Activated CD4-positive, alpha-beta T cell treated with anti-CD3 and anti-CD28 coated beads, Interleukin-2, amount 10 ng/mL, durations not matched to agents 7 days and 5 days (primary cell): Measurements from ENCODE around the gene HOXD4. TPM values are rescaled to one million over a fixed set of nuclear protein-coding genes. Genes with fewer than 3 reads are reported as not detected.
A peak's percentile ranks its signal among the peaks of the same experiment; 100 is the strongest.

Source experiments
- CTCF ChIA-PET: fragments of 350-600 bp; sonication (Branson Sonifier 250); formaldehyde crosslinking; loops from one replicate; lab custom pipeline; 2021; ENCODE audit warnings: antibody characterized with exemption; lab: Charles Lee
- POLR2A ChIA-PET: fragments of 350-600 bp; sonication (Branson Sonifier 250); formaldehyde crosslinking; loops from one replicate; lab custom pipeline; 2021; ENCODE audit warnings: antibody characterized with exemption; lab: Charles Lee
- DNase-seq: peaks from one replicate; pipeline ENCODE4 v3.0.0-alpha.2; 2020
- H3K27ac Mint-ChIP-seq: one replicate; pipeline ENCODE4 v1.8.0; 2021; ENCODE audit warnings: mild to moderate bottlenecking, moderate library complexity, mixed read lengths
- H3K27me3 Mint-ChIP-seq: one replicate; pipeline ENCODE4 v1.8.0; 2021; ENCODE audit warnings: mixed read lengths
- H3K36me3 Mint-ChIP-seq: one replicate; pipeline ENCODE4 v1.8.0; 2021; ENCODE audit warnings: low read depth, mixed read lengths
- H3K4me1 Mint-ChIP-seq: one replicate; pipeline ENCODE4 v1.8.0; 2021; ENCODE audit warnings: mixed read lengths
- H3K4me3 Mint-ChIP-seq: one replicate; pipeline ENCODE4 v1.8.0; 2021; ENCODE audit warnings: mild to moderate bottlenecking, moderate library complexity, mixed read lengths
- H3K9me3 Mint-ChIP-seq: one replicate; pipeline ENCODE4 v1.8.0; 2021; ENCODE audit warnings: mixed read lengths
- total RNA-seq, 2 experiments: library from RNA; stranded (reverse); gene quantifications; one replicate each; pipeline ENCODE4 v1.2.3, GENCODE V29; 2021

The HOXD4 gene
- total RNA-seq = not detected

DNA sequence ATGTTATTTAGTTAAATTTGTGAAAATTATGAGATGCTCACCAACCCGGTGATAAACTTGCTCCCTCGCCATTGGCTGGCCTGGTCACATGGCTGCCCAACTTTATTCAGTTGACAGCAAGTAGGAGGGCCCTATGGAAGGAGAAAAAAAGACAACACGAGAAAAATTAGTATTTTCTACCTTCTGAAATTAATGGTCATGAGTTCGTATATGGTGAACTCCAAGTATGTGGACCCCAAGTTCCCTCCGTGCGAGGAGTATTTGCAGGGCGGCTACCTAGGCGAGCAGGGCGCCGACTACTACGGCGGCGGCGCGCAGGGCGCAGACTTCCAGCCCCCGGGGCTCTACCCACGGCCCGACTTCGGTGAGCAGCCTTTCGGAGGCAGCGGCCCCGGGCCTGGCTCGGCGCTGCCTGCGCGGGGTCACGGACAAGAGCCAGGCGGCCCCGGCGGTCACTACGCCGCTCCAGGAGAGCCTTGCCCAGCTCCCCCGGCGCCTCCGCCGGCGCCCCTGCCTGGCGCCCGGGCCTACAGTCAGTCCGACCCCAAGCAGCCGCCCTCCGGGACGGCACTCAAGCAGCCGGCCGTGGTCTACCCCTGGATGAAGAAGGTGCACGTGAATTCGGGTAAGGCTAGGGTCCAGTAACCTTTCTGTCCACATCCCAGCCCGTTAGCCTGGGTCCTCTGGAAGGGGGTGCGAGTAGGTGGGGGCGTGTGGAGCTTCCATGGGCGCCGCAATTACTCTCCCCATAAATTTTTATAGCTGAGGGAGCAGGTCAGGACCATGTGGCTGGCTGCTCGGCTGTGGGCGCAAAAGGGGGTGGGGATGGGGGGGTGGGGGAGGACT, at the start of gene HOXD4:
HOXD4 (plus strand) TSS at position 109 of the 846 bp plus-strand sequence; CDS start at position 193, 84 bp downstream.
- Mint-ChIP-seq H3K4me3 (no peak within 1 kb of the TSS), H3K27ac (no peak within 1 kb of the TSS), H3K4me1 (no peaks in the 10 kb centered on the region), H3K36me3 (no peaks in the 10 kb centered on the region), H3K9me3 (peaks cover 3% of the 10 kb centered on the region), H3K27me3 (peaks cover 94% of the 10 kb centered on the region)
- ChIA-PET CTCF (interaction anchor here (1.3 to 1.4 kb wide), 4 partner anchors 10 to 15 kb away, joined by 3 to 8 read pairs (median 4); no protein-coding TSS in a partner anchor), POLR2A (no interaction called here)
- no peak for DNase-seq

DNA sequence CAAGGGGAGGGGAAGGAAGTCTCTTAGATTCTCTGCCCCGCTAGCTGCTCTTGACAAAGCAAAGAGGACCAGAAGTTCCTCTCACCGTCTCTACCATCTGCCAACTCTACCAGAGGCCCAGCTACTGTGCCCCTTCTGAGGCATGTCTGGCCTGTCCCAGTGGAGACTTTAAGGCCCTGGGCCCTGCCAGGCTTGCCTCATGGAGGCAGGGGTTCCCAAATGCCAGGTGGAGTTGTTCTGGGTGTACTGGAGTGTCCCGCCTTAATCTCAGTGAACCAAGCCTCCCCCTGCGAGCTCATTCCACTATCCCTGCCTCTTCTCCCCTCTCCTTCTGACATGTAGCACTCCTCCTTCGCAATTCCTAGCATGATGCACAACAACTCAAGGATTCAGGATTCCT, 49.5 kb upstream of the HOXD4 start:
- H3K27me3 Mint-ChIP-seq = peaks cover 89% of the 10 kb centered on the region
- no peaks in the 10 kb centered on the region for H3K9me3 Mint-ChIP-seq
- ChIA-PET POLR2A (no interaction called here), CTCF (no interaction called here)
- no peak overlapping the region for H3K27ac Mint-ChIP-seq
- H3K4me3 Mint-ChIP-seq = no peak overlapping the region
- no peaks in the 10 kb centered on the region for H3K36me3 Mint-ChIP-seq
- DNase-seq = no peak
- H3K4me1 Mint-ChIP-seq = peaks cover 13% of the 10 kb centered on the region

DNA sequence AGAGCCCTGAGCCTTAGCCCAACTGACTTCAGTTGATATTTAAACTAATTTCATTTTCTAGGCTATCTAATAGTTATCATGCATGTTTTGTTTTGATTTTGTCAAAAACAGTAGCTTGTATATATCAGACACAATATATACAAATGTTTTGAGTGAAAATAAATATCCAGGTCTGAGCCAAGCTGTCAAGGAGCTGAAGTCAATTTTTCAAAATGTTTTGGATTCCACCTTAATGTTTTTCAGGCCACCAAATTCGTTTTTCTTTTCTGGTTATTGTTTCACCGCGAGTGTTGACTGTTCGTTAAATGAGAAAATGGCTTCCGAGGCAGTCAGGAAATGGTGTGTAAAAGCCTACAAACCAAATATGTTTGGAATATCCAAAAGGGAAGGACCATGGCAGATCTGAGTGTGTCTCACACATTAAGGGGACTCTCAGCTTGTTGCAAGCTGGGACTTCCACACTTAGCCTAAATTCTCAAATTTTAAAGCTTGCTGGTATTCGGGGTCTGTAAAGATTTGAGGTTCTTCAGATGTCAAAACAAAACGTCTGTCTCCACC, 49.0 kb upstream of the HOXD4 start:
- Mint-ChIP-seq H3K4me1 (peaks cover 8% of the 10 kb centered on the region), H3K27me3 (peaks cover 88% of the 10 kb centered on the region), H3K27ac (no peak overlapping the region), H3K36me3 (no peaks in the 10 kb centered on the region), H3K4me3 (no peak overlapping the region), H3K9me3 (no peaks in the 10 kb centered on the region)
- ChIA-PET CTCF (no interaction called here), POLR2A (no interaction called here)
- no peak for DNase-seq

DNA sequence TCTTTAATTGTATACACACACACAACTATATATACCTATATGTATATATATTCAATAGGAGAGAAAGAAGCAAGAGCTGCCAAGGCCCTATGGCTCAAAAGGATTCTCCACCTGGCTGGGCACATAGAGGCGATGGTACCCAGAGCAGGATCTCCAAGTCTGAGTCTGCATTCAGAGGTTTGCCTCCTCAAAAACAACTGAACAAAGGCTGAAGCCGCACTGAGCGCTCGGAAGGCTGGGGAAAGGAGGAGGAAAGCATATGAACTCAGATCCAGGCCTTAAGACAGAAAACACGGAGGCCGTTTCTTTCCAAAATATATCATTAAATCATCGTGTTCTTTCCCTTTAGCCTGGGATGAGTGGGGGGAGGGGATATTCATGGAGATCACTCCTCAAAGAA, 48.2 kb upstream of the HOXD4 start:
- no peak overlapping the region for H3K4me3 Mint-ChIP-seq
- CTCF ChIA-PET = no interaction called here

DNA sequence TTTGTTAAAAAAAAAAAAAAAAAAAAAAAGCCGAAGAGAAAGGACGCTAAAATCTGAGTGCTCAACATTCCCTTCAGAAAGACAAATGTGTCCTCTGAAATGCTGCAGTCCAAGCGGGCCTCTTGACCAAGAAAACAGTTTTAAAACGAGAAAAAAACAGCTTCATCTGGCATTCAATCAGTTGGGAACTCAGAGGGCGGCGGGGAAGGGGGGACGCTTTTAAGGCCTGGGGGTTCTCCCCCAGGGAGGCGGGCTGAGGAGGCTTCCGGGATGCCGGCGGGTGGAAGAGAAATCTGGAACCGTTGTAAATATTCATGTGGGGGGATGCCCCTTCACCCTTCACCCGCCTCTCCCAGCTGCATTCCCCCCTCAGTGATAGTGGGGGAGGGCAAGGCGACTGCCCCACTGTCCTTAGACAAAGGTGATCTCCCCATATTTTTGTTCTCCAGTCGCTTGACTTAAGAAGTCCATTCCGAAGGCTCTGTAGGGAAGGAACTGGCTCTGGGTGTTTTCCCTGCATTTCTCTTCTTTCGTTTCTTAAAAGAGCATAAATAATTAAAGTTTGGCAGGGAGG, 47.5 kb upstream of the HOXD4 start:
- Mint-ChIP-seq H3K27ac (no peak overlapping the region), H3K4me1 (peaks cover 5% of the 10 kb centered on the region), H3K9me3 (no peaks in the 10 kb centered on the region), H3K27me3 (peaks cover 81% of the 10 kb centered on the region), H3K36me3 (no peaks in the 10 kb centered on the region), H3K4me3 (no peak overlapping the region)
- CTCF ChIA-PET = interaction anchor here (1.3 kb wide), 1 partner anchor 414 kb away, joined by 3 read pairs; no protein-coding TSS in a partner anchor
- POLR2A ChIA-PET = no interaction called here
- DNase-seq = no peak

More for the DNA sequence above, 48.2 kb upstream of the HOXD4 start:
- Mint-ChIP-seq H3K4me1 (peaks cover 4% of the 10 kb centered on the region), H3K27me3 (peaks cover 81% of the 10 kb centered on the region), H3K27ac (no peak overlapping the region), H3K9me3 (no peaks in the 10 kb centered on the region), H3K36me3 (no peaks in the 10 kb centered on the region)
- POLR2A ChIA-PET = no interaction called here
- DNase-seq = no peak

DNA sequence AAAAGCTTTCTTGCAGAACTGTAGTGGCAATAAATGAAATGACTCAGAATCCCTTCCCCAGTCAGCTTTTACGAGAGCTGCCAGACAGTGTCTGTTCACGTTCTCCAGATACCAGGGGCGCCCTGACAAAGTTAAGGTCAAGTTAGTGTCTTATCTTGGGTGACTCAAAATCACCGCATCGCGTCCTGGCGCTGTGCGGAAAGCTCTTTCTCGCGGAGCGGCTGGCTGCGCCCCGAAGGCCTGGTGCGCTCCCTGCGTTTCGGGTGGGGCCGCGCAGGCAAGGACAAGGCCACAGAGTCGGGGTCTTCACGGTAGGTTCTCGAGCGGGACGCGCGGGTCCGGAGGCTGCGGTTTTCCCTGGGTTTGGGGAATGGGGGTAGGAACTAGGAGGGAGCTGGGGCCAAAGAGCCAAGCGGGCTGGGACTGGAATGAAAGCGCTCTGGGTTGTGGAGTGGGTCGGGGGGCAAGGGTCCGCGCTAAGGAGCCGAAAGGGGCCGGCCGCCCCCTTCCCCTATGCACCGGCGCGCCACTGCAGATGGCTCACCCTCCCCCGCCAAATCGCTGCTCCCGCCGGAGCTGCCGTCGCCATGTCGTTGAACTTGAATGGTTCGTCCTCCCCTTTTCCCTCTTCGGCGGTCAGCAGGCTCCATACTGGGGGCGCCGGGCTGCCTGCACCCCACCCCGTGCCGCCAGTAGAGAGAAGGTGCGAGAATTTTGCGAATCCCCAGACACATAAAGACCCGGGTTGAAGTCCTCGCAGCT, 46.9 kb upstream of the HOXD4 start:
- Mint-ChIP-seq H3K9me3 (no peaks in the 10 kb centered on the region), H3K27me3 (peaks cover 81% of the 10 kb centered on the region), H3K27ac (no peak overlapping the region), H3K4me1 (peaks cover 6% of the 10 kb centered on the region), H3K36me3 (peaks cover 2% of the 10 kb centered on the region), H3K4me3 (no peak overlapping the region)
- DNase-seq = no peak
- ChIA-PET CTCF (interaction anchor here (1.3 kb wide), 2 partner anchors 16 to 414 kb away, joined by 3 read pairs; no protein-coding TSS in a partner anchor), POLR2A (no interaction called here)

DNA sequence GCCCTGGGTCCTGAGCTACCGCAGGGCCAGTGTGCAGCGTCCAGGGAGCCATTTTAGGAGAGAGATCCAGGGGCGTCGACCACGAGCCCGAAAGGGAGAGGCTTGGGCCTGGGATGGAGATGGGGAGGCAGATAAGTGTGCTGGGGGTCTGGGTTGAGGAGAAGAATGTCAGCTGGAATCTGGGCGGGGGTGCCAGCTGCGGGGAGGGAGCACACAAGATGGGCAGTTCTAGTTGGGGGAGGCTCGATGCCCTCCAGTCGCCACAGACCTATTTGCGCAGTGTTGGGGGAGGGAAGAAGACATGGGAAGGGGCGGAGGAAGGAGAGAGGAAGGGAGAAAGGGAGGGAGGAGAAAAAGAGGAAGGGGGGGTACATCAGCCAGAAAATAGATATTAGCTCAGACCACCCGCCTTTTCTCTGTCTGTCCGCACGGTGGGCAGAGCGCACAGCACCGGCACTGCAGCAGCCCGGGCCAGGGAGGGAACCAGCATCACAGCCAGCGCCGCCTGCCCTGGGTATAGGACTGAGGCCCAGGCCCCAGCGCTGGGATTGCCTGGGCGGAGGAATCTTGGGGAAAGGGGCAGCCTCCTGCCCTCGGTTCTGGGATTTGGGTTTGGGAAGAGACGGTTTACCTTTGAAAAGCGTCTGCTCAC, 46.1 kb upstream of the HOXD4 start:
- Mint-ChIP-seq H3K4me1 (peaks cover 6% of the 10 kb centered on the region), H3K4me3 (no peak overlapping the region), H3K27ac (peak overlapping the region; percentile 61), H3K36me3 (peaks cover 2% of the 10 kb centered on the region), H3K27me3 (peaks cover 84% of the 10 kb centered on the region), H3K9me3 (no peaks in the 10 kb centered on the region)
- no peak for DNase-seq
- CTCF ChIA-PET = interaction anchor here (1.0 to 1.3 kb wide), 3 partner anchors 16 to 415 kb away, joined by 3 read pairs; no protein-coding TSS in a partner anchor
- POLR2A ChIA-PET = no interaction called here

DNA sequence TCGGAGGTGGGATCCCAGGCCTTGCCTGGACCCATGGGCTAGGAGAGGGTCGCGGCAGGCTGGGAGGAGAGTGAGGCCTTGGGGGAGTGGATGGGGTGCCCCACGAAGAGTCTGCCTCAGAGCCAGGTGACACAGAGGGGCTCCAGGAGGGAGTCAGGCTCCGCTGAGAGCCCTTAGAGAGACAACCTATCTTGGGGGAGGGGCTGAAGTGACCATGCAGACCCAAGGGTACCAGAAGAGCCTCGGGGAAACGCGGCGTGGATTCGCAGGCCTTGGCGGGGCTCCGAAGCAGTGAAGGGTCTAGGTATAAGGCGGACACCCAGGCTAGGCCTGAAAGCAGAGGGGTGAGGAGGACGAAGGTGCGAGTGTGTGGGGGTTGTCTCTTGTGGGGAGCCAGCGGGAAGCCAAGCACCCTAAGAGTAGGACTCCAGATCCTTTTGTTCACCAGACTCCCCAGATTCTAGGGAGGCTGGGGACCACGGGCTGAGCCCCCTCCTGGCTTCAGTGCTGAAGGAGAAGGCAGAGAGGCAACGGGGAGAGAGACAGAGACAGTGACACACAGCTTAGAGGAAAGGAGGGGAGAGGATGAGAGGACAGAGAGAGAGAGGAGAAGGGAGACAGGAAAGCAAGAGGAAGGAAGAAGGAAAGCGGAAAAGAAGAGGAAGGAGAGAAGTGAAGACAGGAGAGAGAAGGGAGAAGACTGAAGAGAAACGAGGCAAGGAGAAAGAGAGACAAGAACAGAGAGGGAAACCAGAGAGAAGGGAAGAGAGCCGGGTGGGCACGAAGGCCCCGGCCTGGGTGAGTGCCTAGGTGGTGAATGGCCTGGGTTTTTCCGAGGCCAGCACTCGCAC, 45.4 kb upstream of the HOXD4 start:
- POLR2A ChIA-PET = no interaction called here
- CTCF ChIA-PET = interaction anchor here (0.6 to 1.0 kb wide), 2 partner anchors 27 to 1409 kb away, joined by 3 to 4 read pairs; no protein-coding TSS in a partner anchor
- H3K4me1 Mint-ChIP-seq = peaks cover 6% of the 10 kb centered on the region
- peak overlapping the region; percentile 76 for H3K27ac Mint-ChIP-seq
- no peaks in the 10 kb centered on the region for H3K9me3 Mint-ChIP-seq
- no peak for DNase-seq
- peak overlapping the region; percentile 50 for H3K4me3 Mint-ChIP-seq
- peaks cover 2% of the 10 kb centered on the region for H3K36me3 Mint-ChIP-seq
- H3K27me3 Mint-ChIP-seq = peaks cover 84% of the 10 kb centered on the region

DNA sequence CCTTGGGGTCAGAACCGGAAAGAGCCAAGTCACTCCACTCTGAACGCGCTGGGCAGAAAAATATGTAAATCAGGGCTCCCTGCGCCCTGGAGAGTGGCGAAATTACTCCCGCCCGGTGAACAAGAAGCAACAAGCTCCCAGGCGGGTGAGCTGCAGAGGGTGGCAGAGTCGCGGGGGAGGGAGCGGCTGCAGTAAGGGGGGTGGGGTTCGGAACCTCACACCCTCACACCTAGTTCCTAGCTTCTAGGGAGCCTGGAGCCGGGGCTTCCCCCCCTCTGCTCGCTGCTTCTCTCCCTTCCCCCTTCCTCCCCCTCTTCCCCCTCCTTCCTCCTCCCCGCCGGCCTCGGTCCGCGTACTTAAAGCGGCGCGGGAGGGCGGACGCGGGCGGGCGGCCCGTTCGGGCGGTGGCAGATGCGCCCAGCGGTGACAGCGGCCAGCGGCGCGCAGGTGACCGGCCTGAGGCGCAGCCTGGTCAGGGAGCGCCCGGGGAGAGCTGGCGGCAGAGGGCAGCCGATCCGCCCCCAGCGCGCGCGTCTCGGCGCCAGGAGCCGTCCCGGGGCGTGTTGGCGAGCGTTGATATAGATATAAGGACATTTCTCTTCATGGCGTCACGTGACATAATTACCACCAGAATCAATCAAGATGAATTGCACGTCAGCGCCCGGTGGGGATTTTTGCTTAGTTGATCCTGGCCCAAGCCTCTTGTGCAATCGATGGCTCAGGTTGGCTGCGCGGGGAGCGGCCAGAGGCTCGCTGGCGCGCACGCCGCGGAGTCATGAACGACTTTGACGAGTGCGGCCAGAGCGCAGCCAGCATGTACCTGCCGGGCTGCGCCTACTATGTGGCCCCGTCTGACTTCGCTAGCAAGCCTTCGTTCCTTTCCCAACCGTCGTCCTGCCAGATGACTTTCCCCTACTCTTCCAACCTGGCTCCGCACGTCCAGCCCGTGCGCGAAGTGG, 44.5 kb upstream of the HOXD4 start, which contains the start of gene HOXD11:
HOXD11 (plus strand) TSS at position 700 of the 959 bp plus-strand sequence; CDS start at position 776, 76 bp downstream.
- peak within 1 kb of the TSS; percentile 50 for H3K4me3 Mint-ChIP-seq
- H3K36me3 Mint-ChIP-seq = peaks cover 2% of the 10 kb centered on the region
- ChIA-PET POLR2A (no interaction called here), CTCF (interaction anchor here (0.6 to 0.9 kb wide), 2 partner anchors 20 to 1410 kb away, joined by 4 read pairs; no protein-coding TSS in a partner anchor)
- no peaks in the 10 kb centered on the region for H3K9me3 Mint-ChIP-seq
- H3K4me1 Mint-ChIP-seq = peaks cover 6% of the 10 kb centered on the region
- no peak for DNase-seq
- peak within 1 kb of the TSS; percentile 76 for H3K27ac Mint-ChIP-seq
- peaks cover 84% of the 10 kb centered on the region for H3K27me3 Mint-ChIP-seq

DNA sequence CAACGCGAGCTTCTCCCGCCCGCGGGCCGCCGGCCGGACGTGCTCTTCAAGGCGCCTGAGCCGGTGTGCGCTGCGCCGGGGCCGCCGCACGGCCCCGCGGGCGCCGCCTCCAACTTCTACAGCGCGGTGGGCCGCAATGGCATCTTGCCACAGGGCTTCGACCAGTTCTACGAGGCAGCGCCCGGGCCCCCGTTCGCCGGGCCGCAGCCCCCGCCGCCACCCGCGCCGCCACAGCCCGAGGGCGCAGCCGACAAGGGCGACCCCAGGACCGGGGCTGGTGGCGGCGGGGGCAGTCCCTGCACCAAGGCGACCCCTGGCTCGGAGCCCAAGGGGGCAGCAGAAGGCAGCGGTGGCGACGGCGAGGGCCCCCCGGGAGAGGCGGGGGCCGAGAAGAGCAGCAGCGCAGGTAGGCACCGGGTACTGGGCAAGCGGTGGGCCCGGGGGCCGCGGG, 43.6 kb upstream of the HOXD4 start:
- peaks cover 6% of the 10 kb centered on the region for H3K4me1 Mint-ChIP-seq

More for the DNA sequence above, 43.6 kb upstream of the HOXD4 start:
- Mint-ChIP-seq H3K27me3 (peaks cover 84% of the 10 kb centered on the region), H3K9me3 (no peaks in the 10 kb centered on the region), H3K27ac (no peak overlapping the region), H3K4me3 (no peak overlapping the region), H3K36me3 (peaks cover 2% of the 10 kb centered on the region)
- POLR2A ChIA-PET = no interaction called here
- no peak for DNase-seq
- CTCF ChIA-PET = interaction anchor here (2.1 kb wide), 1 partner anchor 54 kb away, joined by 4 read pairs; no protein-coding TSS in a partner anchor
